ENCODE results near the gene NKX6-1.

The NKX6-1 gene

GRCh38 chr4:84503495-84504437 lies 4.7 kb upstream of the NKX6-1 start:
- TF ChIP-seq GATA2 (IDR thresholded peaks at IDR 0.05; ENCODE audit: low read depth, low read length) = no peak
- no peak for TF ChIP-seq GATA3 (IDR thresholded peaks at IDR 0.05; ENCODE audit: low read depth, low read length)

GRCh38 chr4:84502955-84503373 lies 3.9 kb upstream of the NKX6-1 start:
- TF ChIP-seq GATA3 (IDR thresholded peaks at IDR 0.05; ENCODE audit: low read depth, low read length) (no peak), GATA2 (IDR thresholded peaks at IDR 0.05; ENCODE audit: low read depth, low read length) (no peak)

DNA sequence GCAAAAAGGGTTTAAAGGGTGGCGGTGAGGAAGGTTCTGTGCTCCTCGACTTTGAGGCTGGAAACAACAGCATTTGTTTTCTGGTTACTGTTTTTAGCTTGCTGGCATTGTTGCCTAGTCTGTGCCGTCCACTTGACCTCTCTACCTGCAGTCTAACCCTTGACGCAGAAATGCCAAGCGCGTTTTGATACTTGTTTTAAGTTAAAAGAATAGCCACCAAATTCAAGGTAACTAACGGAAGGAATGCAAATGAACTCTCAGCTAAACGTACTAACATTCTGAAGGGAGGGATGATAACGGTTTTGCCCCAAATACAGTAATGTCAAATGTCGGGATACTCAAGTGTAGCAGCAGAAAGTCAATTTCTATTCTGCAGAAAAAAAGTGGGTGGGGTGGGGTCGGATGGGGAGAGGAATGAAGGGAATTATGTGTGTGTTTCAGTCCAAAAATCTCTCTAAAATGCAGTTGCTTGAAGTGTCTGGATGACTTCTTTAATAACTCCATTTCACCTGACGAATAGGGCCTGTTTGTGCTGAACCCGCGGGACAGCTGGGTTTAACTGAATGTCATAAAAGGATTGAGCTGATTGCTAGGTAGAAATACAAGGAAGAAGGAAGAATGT lies 3.4 kb upstream of the NKX6-1 start:
- TF ChIP-seq GATA3 (IDR thresholded peaks at IDR 0.05; ENCODE audit: low read depth, low read length) (no peak), GATA2 (IDR thresholded peaks at IDR 0.05; ENCODE audit: low read depth, low read length) (no peak)

DNA sequence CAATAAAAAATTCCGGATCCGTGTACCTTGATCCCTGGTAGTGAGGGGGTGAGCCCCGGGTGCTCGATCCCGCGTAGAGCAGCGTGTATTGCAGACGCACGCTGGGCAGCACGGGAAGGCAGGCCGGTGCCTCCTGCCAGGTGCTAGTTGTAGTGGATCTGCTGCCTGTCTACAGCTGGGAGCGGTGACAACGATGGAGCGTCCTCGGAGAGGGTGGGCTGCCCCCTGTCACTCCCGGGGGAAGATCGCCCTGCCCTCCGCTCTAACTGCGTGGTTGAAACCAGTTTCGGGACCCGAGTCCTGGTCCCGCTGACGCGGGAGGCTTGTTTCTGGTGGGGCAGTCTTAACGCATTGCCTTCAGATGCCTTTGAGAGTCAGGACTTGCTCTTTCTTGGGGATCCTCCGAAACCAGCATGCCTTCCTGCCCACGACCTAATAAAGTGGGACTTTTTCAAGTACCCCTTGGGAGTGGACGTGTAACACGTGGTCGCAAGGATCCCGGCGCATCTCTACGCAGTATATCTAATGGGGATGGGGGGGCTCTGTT lies 2.7 kb upstream of the NKX6-1 start:
- TF ChIP-seq GATA2 (IDR thresholded peaks at IDR 0.05; ENCODE audit: low read depth, low read length) = no peak
- no peak for TF ChIP-seq GATA3 (IDR thresholded peaks at IDR 0.05; ENCODE audit: low read depth, low read length)

DNA sequence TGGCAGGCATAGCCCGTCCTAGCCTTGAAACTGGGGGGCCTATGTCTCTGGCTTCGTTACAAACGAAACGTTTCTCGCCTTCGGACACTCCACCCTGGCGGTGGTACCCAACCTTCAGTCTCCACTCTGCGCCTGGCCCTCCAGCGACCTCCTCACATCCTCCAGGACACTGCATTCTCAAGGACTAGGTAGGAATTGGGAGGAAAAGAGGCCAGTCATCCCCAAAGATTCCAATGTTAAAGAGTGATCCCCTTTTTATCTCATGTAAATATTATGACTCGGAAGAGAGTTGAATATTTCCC lies 2.1 kb upstream of the NKX6-1 start:
- TF ChIP-seq GATA2 (IDR thresholded peaks at IDR 0.05; ENCODE audit: low read depth, low read length) = no peak
- no peak for TF ChIP-seq GATA3 (IDR thresholded peaks at IDR 0.05; ENCODE audit: low read depth, low read length)

GRCh38 chr4:84500386-84501201 lies 1.5 kb upstream of the NKX6-1 start:
- TF ChIP-seq GATA3 (IDR thresholded peaks at IDR 0.05; ENCODE audit: low read depth, low read length) (no peak), GATA2 (IDR thresholded peaks at IDR 0.05; ENCODE audit: low read depth, low read length) (no peak)

GRCh38 chr4:84499624-84499982 lies 511 bp upstream of the NKX6-1 start:
- no peak for TF ChIP-seq GATA3 (IDR thresholded peaks at IDR 0.05; ENCODE audit: low read depth, low read length)
- no peak for TF ChIP-seq GATA2 (IDR thresholded peaks at IDR 0.05; ENCODE audit: low read depth, low read length)

DNA sequence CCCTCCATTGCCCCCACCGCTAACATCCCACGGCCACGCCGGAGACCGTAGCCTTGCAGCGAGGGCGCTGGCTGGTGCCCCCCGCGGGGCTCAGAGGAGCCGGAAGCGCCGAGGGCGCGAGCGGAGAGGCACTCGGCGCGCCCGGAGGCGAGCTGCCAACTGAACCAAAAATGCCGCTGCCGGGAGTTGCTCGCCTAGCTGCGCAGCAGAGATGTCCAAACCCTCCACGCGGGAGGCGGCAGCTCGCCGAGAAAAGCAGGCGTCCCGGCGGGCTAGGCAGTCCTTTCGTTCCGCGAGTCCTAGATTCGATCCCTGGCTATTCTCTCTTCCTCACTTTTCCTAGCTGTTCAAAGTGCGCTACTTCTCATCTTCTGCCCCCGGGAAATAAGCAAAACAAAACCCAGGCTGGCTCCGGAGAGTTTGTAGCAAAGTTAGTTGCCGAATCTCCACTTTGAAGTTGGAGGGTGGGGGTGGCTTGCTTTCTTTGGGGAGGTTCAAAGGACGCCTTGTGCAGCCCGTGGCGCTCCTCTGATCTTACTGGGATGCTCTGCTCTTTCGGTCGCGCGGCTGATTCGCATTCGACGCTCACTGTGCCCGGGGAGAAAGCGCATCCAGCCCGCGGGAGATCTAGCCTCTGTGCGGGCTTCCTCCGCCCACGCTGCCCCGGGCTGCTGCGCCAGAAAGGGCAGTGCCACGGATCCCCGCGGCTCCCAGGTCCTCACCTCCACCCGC lies 723 bp downstream of the NKX6-1 start:
- no peak for TF ChIP-seq GATA2 (IDR thresholded peaks at IDR 0.05; ENCODE audit: low read depth, low read length)
- TF ChIP-seq GATA3 (IDR thresholded peaks at IDR 0.05; ENCODE audit: low read depth, low read length) = no peak

DNA sequence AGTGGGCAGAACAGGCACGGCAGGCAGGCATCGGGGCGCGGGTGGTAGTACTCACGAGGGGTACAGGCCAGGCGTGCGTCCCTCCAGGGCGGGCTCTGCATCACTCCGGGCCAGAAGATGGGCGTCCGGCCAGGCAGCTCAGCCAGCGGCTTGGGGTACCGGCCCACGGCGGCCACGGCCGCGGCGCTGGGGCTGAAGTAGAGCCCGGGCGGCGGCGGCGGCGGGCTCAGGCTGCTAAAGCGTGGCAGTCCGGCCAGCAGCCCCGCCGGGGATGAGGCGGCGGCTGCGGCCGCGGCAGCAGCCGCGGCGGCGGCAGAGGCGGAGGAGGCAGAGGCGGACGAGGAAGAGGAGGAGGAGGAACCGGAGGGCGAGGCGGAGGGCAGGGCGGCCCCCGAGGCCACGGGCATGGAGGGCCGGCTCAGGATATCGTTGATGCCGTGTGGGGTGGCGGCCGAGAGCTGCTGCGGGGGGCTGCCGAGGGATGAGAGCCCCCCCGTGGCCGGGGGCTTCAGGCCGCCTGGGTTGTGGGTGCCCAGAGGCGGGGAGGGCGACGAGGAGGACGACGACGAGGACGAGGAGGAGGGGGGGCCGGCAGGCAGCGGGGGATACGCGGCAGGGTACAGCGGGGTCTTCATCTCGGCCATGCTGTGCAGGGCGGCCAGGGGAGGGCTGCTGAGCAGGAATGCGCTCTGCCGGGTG lies 1.4 kb downstream of the NKX6-1 start:
- TF ChIP-seq GATA3 (IDR thresholded peaks at IDR 0.05; ENCODE audit: low read depth, low read length) (no peak), GATA2 (IDR thresholded peaks at IDR 0.05; ENCODE audit: low read depth, low read length) (no peak)

GRCh38 chr4:84496706-84497503 lies 2.2 kb downstream of the NKX6-1 start:
- TF ChIP-seq GATA3 (IDR thresholded peaks at IDR 0.05; ENCODE audit: low read depth, low read length) (no peak), GATA2 (IDR thresholded peaks at IDR 0.05; ENCODE audit: low read depth, low read length) (no peak)

- TF ChIP-seq GATA2 (IDR thresholded peaks at IDR 0.05; ENCODE audit: low read depth, low read length) (no peak), GATA3 (IDR thresholded peaks at IDR 0.05; ENCODE audit: low read depth, low read length) (no peak)
Measured at GRCh38 chr4:84496331-84496705, 2.8 kb downstream of the NKX6-1 start.

- TF ChIP-seq GATA2 (IDR thresholded peaks at IDR 0.05; ENCODE audit: low read depth, low read length) (no peak), GATA3 (IDR thresholded peaks at IDR 0.05; ENCODE audit: low read depth, low read length) (no peak)
Measured at GRCh38 chr4:84495794-84496261, 3.3 kb downstream of the NKX6-1 start.
